K562 (cell line): Measurements from ENCODE around the gene ATRIP. TPM values are rescaled to one million over a fixed set of nuclear protein-coding genes. Genes with fewer than 3 reads are reported as not detected.

ENCODE experiments used
- CEBPG ChIP-seq, 3 experiments: fragments of 200-800 bp in 1 of 3; sonication (Bioruptor generic) in 1 of 3; sonication (generic) in 1 of 3; formaldehyde crosslinking in 1 of 3; IDR thresholded peaks in 2 of 3; conservative IDR thresholded peaks in 1 of 3; 2 replicates each; pipeline versions ENCODE4 v1.6.1 to v1.8.0; 2016 to 2022; ENCODE audit warnings: missing compliant biosample characterization in 2 of 3, missing genetic modification characterization in 2 of 3, mild to moderate bottlenecking in 1 of 3, missing genetic modification reagents in 1 of 3
- CUX1 ChIP-seq: fragments of 200-800 bp; sonication (Bioruptor generic); IDR thresholded peaks from 2 replicates; pipeline ENCODE4 v1.6.1; 2016; ENCODE audit warnings: missing genetic modification characterization, missing compliant biosample characterization
- DDX20 ChIP-seq: fragments of 450-650 bp; IDR thresholded peaks from 2 replicates; pipeline ENCODE4 v1.6.1; 2016; ENCODE audit warnings: missing genetic modification characterization, low read depth, mild to moderate bottlenecking, missing compliant biosample characterization, moderate library complexity
- HNRNPK ChIP-seq: fragments of 200-400 bp; formaldehyde crosslinking; IDR thresholded peaks from one replicate; pipeline ENCODE4 v1.6.1; 2018; ENCODE audit warnings: mild to moderate bottlenecking, low read depth, low read length; ENCODE audit not compliant: poor library complexity, severe bottlenecking
- U2AF1 ChIP-seq: fragments of 200-400 bp; formaldehyde crosslinking; optimal IDR thresholded peaks from 2 replicates; pipeline ENCODE3; 2017; ENCODE audit warnings: mild to moderate bottlenecking, low read depth, low read length, moderate library complexity
- polyA plus RNA-seq, 8 experiments: library from polyadenylated mRNA; depleted of rRNA in 4 of 8; stranded (reverse) in 5 of 8; unstranded in 3 of 8; fragments of >200 nt; fragmentation: Nextera tagmentation in 2 of 8; fragmentation: Illumina TruSeq in 1 of 8; extraction: Ambion mirVana in 2 of 8; extraction: Trizol in 1 of 8; gene quantifications; 2 replicates each; pipeline versions ENCODE4 v1.2.1 to v1.2.3, GENCODE V29; 2011 to 2014; ENCODE audit warnings: inconsistent platforms in 1 of 8, missing spikeins in 1 of 8
- total RNA-seq, 7 experiments: library from RNA; depleted of rRNA in 6 of 7; stranded (reverse); fragments of >200 nt in 6 of 7; fragmentation: Illumina TruSeq in 2 of 7; extraction: Trizol in 2 of 7; gene quantifications; 2 replicates each; pipeline versions ENCODE4 v1.2.1 to v1.2.3, GENCODE V29; 2011 to 2021; ENCODE audit warnings: low replicate concordance in 1 of 7
- TF ChIP-seq, protein P1 (sequence below): fragments of 250-450 bp; sonication (Bioruptor Pico); IDR thresholded peaks from 2 replicates; pipeline ENCODE4 v1.5.0; 2021
- TF ChIP-seq, protein P2 (sequence below): sonication (generic); formaldehyde crosslinking; IDR thresholded peaks from 2 replicates; pipeline ENCODE4 v1.8.0; 2022; ENCODE audit warnings: mild to moderate bottlenecking, missing genetic modification reagents

The ATRIP gene
- total and polyA plus RNA-seq, 9 of the 15 experiments (the other 6 are each of a cell fraction or from before 2014, with no cell fraction given), result 1.7 to 15.7 (median 10.5) TPM

DNA sequence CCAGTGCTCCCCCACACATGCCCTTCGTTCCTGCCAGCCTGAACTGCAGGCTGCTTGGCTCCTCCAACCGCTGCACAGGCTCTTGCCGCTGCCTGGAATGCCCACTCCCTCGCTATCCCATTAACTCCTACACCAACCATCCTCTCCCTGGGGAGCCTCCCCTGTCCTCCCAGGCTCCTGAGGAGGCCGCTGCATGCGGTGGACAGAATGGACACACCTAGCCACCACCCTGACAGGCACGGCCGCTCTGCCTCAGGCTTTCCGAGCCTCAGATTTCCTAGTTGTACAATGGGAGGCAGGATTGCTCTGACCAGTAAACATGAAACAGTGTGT is 18.9 kb upstream of the ATRIP start (continued):
- no peak for TF ChIP-seq CUX1 (CRISPR knock-in tag)
- TF ChIP-seq DDX20 (tag), result no peak
- no peak for TF ChIP-seq CEBPG (CRISPR knock-in tag; IDR thresholded peaks at IDR 0.05)
- TF ChIP-seq CEBPG (tag; conservative IDR thresholded peaks at IDR 0.05 in 1 of 2, IDR thresholded peaks at IDR 0.05 in 1 of 2), result no peak
- TF ChIP-seq, protein P1, sequence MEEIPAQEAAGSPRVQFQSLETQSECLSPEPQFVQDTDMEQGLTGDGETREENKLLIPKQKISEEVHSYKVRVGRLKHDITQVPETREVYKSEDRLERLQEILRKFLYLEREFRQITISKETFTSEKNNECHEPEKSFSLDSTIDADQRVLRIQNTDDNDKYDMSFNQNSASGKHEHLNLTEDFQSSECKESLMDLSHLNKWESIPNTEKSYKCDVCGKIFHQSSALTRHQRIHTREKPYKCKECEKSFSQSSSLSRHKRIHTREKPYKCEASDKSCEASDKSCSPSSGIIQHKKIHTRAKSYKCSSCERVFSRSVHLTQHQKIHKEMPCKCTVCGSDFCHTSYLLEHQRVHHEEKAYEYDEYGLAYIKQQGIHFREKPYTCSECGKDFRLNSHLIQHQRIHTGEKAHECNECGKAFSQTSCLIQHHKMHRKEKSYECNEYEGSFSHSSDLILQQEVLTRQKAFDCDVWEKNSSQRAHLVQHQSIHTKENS (CRISPR knock-in tag), result no peak
- TF ChIP-seq, protein P2, sequence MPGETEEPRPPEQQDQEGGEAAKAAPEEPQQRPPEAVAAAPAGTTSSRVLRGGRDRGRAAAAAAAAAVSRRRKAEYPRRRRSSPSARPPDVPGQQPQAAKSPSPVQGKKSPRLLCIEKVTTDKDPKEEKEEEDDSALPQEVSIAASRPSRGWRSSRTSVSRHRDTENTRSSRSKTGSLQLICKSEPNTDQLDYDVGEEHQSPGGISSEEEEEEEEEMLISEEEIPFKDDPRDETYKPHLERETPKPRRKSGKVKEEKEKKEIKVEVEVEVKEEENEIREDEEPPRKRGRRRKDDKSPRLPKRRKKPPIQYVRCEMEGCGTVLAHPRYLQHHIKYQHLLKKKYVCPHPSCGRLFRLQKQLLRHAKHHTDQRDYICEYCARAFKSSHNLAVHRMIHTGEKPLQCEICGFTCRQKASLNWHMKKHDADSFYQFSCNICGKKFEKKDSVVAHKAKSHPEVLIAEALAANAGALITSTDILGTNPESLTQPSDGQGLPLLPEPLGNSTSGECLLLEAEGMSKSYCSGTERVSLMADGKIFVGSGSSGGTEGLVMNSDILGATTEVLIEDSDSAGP (CRISPR knock-in tag), result no peak
- TF ChIP-seq U2AF1, result no peak
- no peak for TF ChIP-seq HNRNPK
